Measurements from ENCODE around the gene ACP5. TPM values are rescaled to one million over a fixed set of nuclear protein-coding genes. Genes with fewer than 3 reads are reported as not detected.

The ACP5 gene
- total RNA-seq, 2 donors from 2014 or later, result 2.1 to 3.8 TPM

- 86 to 90% methylated on average over 2 to 4 of the region's 4 CpGs for WGBS, 2 experiments (ENCODE audit: insufficient coverage in 1 of 2, insufficient read length in 1 of 2)
- Mint-ChIP-seq H3K36me3 (ENCODE audit: low read depth) (peaks cover 12% of the 10 kb centered on the region), H3K9me3 (no peaks in the 10 kb centered on the region), H3K4me1 (no peaks in the 10 kb centered on the region), H3K27ac (no peak overlapping the region), H3K4me3 (no peak overlapping the region), H3K27me3 (ENCODE audit: insufficient read depth) (peaks cover 2% of the 10 kb centered on the region)
- Histone ChIP-seq H3K36me3 (ENCODE audit: control insufficient read depth, insufficient read depth, low read length) (peaks cover 7% of the 10 kb centered on the region), H3K27me3 (ENCODE audit: control insufficient read depth, insufficient read depth, low read length, poor library complexity, severe bottlenecking) (no peaks in the 10 kb centered on the region), H3K9me3 (ENCODE audit: control insufficient read depth, low read length) (no peaks in the 10 kb centered on the region), H3K4me1 (ENCODE audit: control insufficient read depth, insufficient read depth, low read length) (peaks cover 3% of the 10 kb centered on the region), H3K4me3 (ENCODE audit: low read length) (no peak overlapping the region), H3K27ac (ENCODE audit: low read depth, low read length) (no peak overlapping the region), H3K9ac (ENCODE audit: extremely low read depth, low read length, poor library complexity, severe bottlenecking) (no peak overlapping the region)
- no peak for TF ChIP-seq CTCF (conservative IDR thresholded peaks at IDR 0.05)
- DNase-seq, result no peak
Measured at GRCh38 chr19:11594084-11594483, 16.6 kb upstream of the ACP5 start.

- WGBS, 2 experiments (ENCODE audit: insufficient coverage in 1 of 2, insufficient read length in 1 of 2), result 91 to 98% methylated on average over 6 to 13 of the region's 13 CpGs
- no peaks in the 10 kb centered on the region for H3K4me1 Mint-ChIP-seq
- no peak for DNase-seq
- H3K27me3 Mint-ChIP-seq (ENCODE audit: insufficient read depth), result peaks cover 2% of the 10 kb centered on the region
- no peaks in the 10 kb centered on the region for H3K36me3 ChIP-seq (ENCODE audit: control insufficient read depth, insufficient read depth, low read length)
- no peaks in the 10 kb centered on the region for H3K9me3 ChIP-seq (ENCODE audit: control insufficient read depth, low read length)
- H3K4me3 ChIP-seq (ENCODE audit: low read length), result no peak overlapping the region
- no peak overlapping the region for H3K27ac ChIP-seq (ENCODE audit: low read depth, low read length)
- no peaks in the 10 kb centered on the region for H3K9me3 Mint-ChIP-seq
- no peaks in the 10 kb centered on the region for H3K36me3 Mint-ChIP-seq (ENCODE audit: low read depth)
- peak; percentile 12 for TF ChIP-seq CTCF (conservative IDR thresholded peaks at IDR 0.05)
- no peak overlapping the region for H3K4me3 Mint-ChIP-seq
- H3K27me3 ChIP-seq (ENCODE audit: control insufficient read depth, insufficient read depth, low read length, poor library complexity, severe bottlenecking), result no peaks in the 10 kb centered on the region
- no peak overlapping the region for H3K27ac Mint-ChIP-seq
- no peak overlapping the region for H3K9ac ChIP-seq (ENCODE audit: extremely low read depth, low read length, poor library complexity, severe bottlenecking)
- no peaks in the 10 kb centered on the region for H3K4me1 ChIP-seq (ENCODE audit: control insufficient read depth, insufficient read depth, low read length)
Measured at GRCh38 chr19:11587975-11588631, 10.7 kb upstream of the ACP5 start.

- 0 to 4% methylated on average over 5 to 6 of the region's 7 CpGs for WGBS, 2 experiments (ENCODE audit: insufficient coverage in 1 of 2, insufficient read length in 1 of 2)
- Histone ChIP-seq H3K27me3 (ENCODE audit: control insufficient read depth, insufficient read depth, low read length, poor library complexity, severe bottlenecking) (no peaks in the 10 kb centered on the region), H3K36me3 (ENCODE audit: control insufficient read depth, insufficient read depth, low read length) (no peaks in the 10 kb centered on the region), H3K27ac (ENCODE audit: low read depth, low read length) (no peak overlapping the region), H3K9me3 (ENCODE audit: control insufficient read depth, low read length) (no peaks in the 10 kb centered on the region), H3K4me1 (ENCODE audit: control insufficient read depth, insufficient read depth, low read length) (no peaks in the 10 kb centered on the region), H3K4me3 (ENCODE audit: low read length) (no peak overlapping the region), H3K9ac (ENCODE audit: extremely low read depth, low read length, poor library complexity, severe bottlenecking) (no peak overlapping the region)
- H3K4me1 Mint-ChIP-seq, result no peaks in the 10 kb centered on the region
- peaks cover 2% of the 10 kb centered on the region for H3K27me3 Mint-ChIP-seq (ENCODE audit: insufficient read depth)
- peak; percentile 86 for TF ChIP-seq CTCF (conservative IDR thresholded peaks at IDR 0.05)
- H3K9me3 Mint-ChIP-seq, result no peaks in the 10 kb centered on the region
- no peak overlapping the region for H3K27ac Mint-ChIP-seq
- H3K36me3 Mint-ChIP-seq (ENCODE audit: low read depth), result no peaks in the 10 kb centered on the region
- DNase-seq, result peak; percentile 94
- H3K4me3 Mint-ChIP-seq, result no peak overlapping the region
Measured at GRCh38 chr19:11587302-11587974, 10.0 kb upstream of the ACP5 start.

All from endodermal cell (in vitro differentiated cells).